ENCODE results near the gene RNU6-9. TPM values are rescaled to one million over a fixed set of nuclear protein-coding genes. Genes with fewer than 3 reads are reported as not detected.

RNU6-9 gene
- total RNA-seq, 1 donor from 2014 or later: not detected

DNA sequence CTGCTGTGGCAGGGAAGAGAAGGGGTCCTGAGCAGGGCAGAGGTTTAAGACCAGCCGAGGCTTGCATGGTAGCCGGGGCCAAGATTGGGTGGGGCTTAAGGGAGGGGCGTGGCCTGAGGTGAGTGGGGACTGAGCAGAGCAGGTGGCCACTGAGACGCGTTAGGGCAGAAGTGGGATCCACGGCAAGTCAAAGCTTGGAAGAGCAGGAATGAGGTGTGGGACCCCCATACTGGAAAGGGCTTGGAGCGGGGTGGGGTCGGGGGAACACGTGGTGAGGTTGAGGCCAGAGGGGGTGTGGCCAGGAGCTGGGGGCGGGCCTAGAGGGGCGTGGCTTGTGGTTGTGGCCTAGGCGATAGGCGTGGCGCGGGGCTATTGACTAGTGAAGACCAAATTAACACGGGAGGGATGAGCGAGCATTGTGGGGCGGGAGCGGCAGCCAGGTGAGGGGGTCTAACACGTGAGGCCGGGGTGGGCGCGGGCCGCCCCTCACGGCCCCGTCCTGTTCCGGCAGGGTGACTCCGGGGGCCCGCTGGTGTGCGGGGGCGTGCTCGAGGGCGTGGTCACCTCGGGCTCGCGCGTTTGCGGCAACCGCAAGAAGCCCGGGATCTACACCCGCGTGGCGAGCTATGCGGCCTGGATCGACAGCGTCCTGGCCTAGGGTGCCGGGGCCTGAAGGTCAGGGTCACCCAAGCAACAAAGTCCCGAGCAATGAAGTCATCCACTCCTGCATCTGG is 30.5 kb upstream of the RNU6-9 start:
- Mint-ChIP-seq H3K4me3 (ENCODE audit: unreplicated experiment) (no peak overlapping the region), H3K36me3 (ENCODE audit: low read depth, unreplicated experiment) (peaks cover 4% of the 10 kb centered on the region), H3K27ac (ENCODE audit: unreplicated experiment) (no peak overlapping the region), H3K9me3 (ENCODE audit: unreplicated experiment) (no peaks in the 10 kb centered on the region), H3K27me3 (ENCODE audit: low read depth, unreplicated experiment) (peaks cover 10% of the 10 kb centered on the region), H3K4me1 (ENCODE audit: low read depth, unreplicated experiment) (no peaks in the 10 kb centered on the region)
- Histone ChIP-seq H3K9ac (ENCODE audit: low read length) (no peak overlapping the region), H3K4me2 (ENCODE audit: low read length) (peak overlapping the region; percentile 30), H3K4me1 (ENCODE audit: insufficient read depth, low read length) (no peaks in the 10 kb centered on the region), H2AFZ (ENCODE audit: low read depth, low read length) (no peak overlapping the region), H4K20me1 (ENCODE audit: insufficient read depth, low read length) (peaks cover 3% of the 10 kb centered on the region), H3K9me3 (ENCODE audit: insufficient read depth, low read depth, low read length) (no peaks in the 10 kb centered on the region), H3K4me3 (ENCODE audit: insufficient read depth, low read depth, low read length) (no peak overlapping the region), H3K79me2 (ENCODE audit: insufficient read depth, low read length) (no peaks in the 10 kb centered on the region), H3K27ac (ENCODE audit: low read depth, low read length) (no peak overlapping the region), H3K36me3 (ENCODE audit: insufficient read depth, low read length) (no peaks in the 10 kb centered on the region), H3K27me3 (ENCODE audit: insufficient read depth, low read length) (peaks cover 3% of the 10 kb centered on the region)
- TF ChIP-seq CTCF (IDR thresholded peaks at IDR 0.05; ENCODE audit: insufficient read depth, low read depth, low read length) (no peak), EZH2 (IDR thresholded peaks at IDR 0.05; ENCODE audit: insufficient read depth, low read length) (no peak)
- DNase-seq (ENCODE audit: low read depth): no peak
- FAIRE-seq: no peak

- H3K27ac Mint-ChIP-seq (ENCODE audit: unreplicated experiment): peak overlapping the region; percentile 34
- H3K4me3 Mint-ChIP-seq (ENCODE audit: unreplicated experiment): no peak overlapping the region
- H3K27me3 Mint-ChIP-seq (ENCODE audit: low read depth, unreplicated experiment): peaks cover 9% of the 10 kb centered on the region
- H3K27ac ChIP-seq (ENCODE audit: low read depth, low read length): no peak overlapping the region
- no peaks in the 10 kb centered on the region for H3K4me1 ChIP-seq (ENCODE audit: insufficient read depth, low read length)
- FAIRE-seq (no peak), DNase-seq (ENCODE audit: low read depth) (no peak)
- peaks cover 3% of the 10 kb centered on the region for H4K20me1 ChIP-seq (ENCODE audit: insufficient read depth, low read length)
- no peaks in the 10 kb centered on the region for H3K36me3 ChIP-seq (ENCODE audit: insufficient read depth, low read length)
- H3K36me3 Mint-ChIP-seq (ENCODE audit: low read depth, unreplicated experiment): peaks cover 4% of the 10 kb centered on the region
- H3K9me3 ChIP-seq (ENCODE audit: insufficient read depth, low read depth, low read length): no peaks in the 10 kb centered on the region
- no peaks in the 10 kb centered on the region for H3K79me2 ChIP-seq (ENCODE audit: insufficient read depth, low read length)
- peaks cover 3% of the 10 kb centered on the region for H3K27me3 ChIP-seq (ENCODE audit: insufficient read depth, low read length)
- no peak for TF ChIP-seq EZH2 (IDR thresholded peaks at IDR 0.05; ENCODE audit: insufficient read depth, low read length)
- TF ChIP-seq CTCF (IDR thresholded peaks at IDR 0.05; ENCODE audit: insufficient read depth, low read depth, low read length): no peak
- H3K4me3 ChIP-seq (ENCODE audit: insufficient read depth, low read depth, low read length): no peak overlapping the region
- H2AFZ ChIP-seq (ENCODE audit: low read depth, low read length): no peak overlapping the region
- H3K4me1 Mint-ChIP-seq (ENCODE audit: low read depth, unreplicated experiment): no peaks in the 10 kb centered on the region
- no peaks in the 10 kb centered on the region for H3K9me3 Mint-ChIP-seq (ENCODE audit: unreplicated experiment)
- H3K4me2 ChIP-seq (ENCODE audit: low read length): no peak overlapping the region
- no peak overlapping the region for H3K9ac ChIP-seq (ENCODE audit: low read length)
Observed at GRCh38 chr19:863315-863620, 30.0 kb upstream of the RNU6-9 start.

DNA sequence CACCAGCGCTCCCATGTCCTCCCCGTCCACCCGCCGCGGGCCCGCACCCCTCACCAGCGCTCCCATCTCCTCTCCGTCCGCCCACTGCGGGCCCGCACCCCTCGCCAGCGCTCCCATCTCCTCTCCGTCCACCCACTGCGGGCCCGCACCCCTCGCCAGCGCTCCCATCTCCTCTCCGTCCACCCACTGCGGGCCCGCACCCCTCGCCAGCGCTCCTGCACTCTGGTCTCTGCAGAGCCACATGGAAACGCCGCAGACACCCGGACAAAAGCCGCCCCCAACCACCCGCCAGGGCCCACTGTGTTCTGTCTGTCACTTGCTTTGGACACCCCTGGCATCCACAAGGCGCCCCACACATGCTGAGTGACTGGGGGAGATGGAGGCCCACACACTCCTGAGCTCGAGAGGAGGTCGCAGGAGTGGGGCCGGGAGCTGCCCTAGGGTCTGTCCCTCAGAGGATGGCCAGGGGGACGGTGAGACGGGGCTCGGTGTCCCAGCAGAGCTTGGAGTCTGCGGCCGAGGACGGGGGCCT is 26.4 kb upstream of the RNU6-9 start:
- Histone ChIP-seq H3K9ac (ENCODE audit: low read length) (no peak overlapping the region), H3K4me1 (ENCODE audit: insufficient read depth, low read length) (peaks cover 19% of the 10 kb centered on the region), H3K4me2 (ENCODE audit: low read length) (no peak overlapping the region), H3K36me3 (ENCODE audit: insufficient read depth, low read length) (no peaks in the 10 kb centered on the region), H3K79me2 (ENCODE audit: insufficient read depth, low read length) (no peaks in the 10 kb centered on the region), H3K27ac (ENCODE audit: low read depth, low read length) (no peak overlapping the region), H4K20me1 (ENCODE audit: insufficient read depth, low read length) (peaks cover 26% of the 10 kb centered on the region), H3K27me3 (ENCODE audit: insufficient read depth, low read length) (no peaks in the 10 kb centered on the region), H2AFZ (ENCODE audit: low read depth, low read length) (no peak overlapping the region), H3K9me3 (ENCODE audit: insufficient read depth, low read depth, low read length) (no peaks in the 10 kb centered on the region), H3K4me3 (ENCODE audit: insufficient read depth, low read depth, low read length) (no peak overlapping the region)
- Mint-ChIP-seq H3K27ac (ENCODE audit: unreplicated experiment) (no peak overlapping the region), H3K4me1 (ENCODE audit: low read depth, unreplicated experiment) (peaks cover 2% of the 10 kb centered on the region), H3K9me3 (ENCODE audit: unreplicated experiment) (no peaks in the 10 kb centered on the region), H3K4me3 (ENCODE audit: unreplicated experiment) (no peak overlapping the region), H3K27me3 (ENCODE audit: low read depth, unreplicated experiment) (no peaks in the 10 kb centered on the region), H3K36me3 (ENCODE audit: low read depth, unreplicated experiment) (peaks cover 9% of the 10 kb centered on the region)
- FAIRE-seq: no peak
- no peak for DNase-seq (ENCODE audit: low read depth)
- TF ChIP-seq CTCF (IDR thresholded peaks at IDR 0.05; ENCODE audit: insufficient read depth, low read depth, low read length) (no peak), EZH2 (IDR thresholded peaks at IDR 0.05; ENCODE audit: insufficient read depth, low read length) (no peak)
